Smooth muscle cell (in vitro differentiated cells): ENCODE data around the gene NET1. TPM values are rescaled to one million over a fixed set of nuclear protein-coding genes. Genes with fewer than 3 reads are reported as not detected.

Source experiments
- DNase-seq: peaks from one replicate; lab custom pipeline; 2025; ENCODE audit not compliant: unreplicated experiment; lab: John Stamatoyannopoulos, UW
- H2AFZ ChIP-seq: fragments of 200-600 bp; sonication (generic); 2 replicates; pipeline ENCODE4 v1.6.0; 2016; ENCODE audit warnings: antibody characterized with exemption, low read depth, mild to moderate bottlenecking
- H3F3A ChIP-seq: fragments of 200-600 bp; sonication (generic); 2 replicates; pipeline ENCODE4 v1.6.0; 2017; ENCODE audit warnings: antibody characterized with exemption, low read depth
- H3K27ac ChIP-seq: fragments of 200-600 bp; sonication (generic); 2 replicates; pipeline ENCODE4 v1.5.1; 2016; ENCODE audit warnings: low read depth, mild to moderate bottlenecking
- H3K27me3 ChIP-seq: fragments of 200-600 bp; sonication (generic); 2 replicates; pipeline ENCODE4 v1.6.1; 2016; ENCODE audit warnings: low read depth, mild to moderate bottlenecking
- H3K36me3 ChIP-seq: fragments of 200-600 bp; sonication (generic); 2 replicates; pipeline ENCODE4 v1.5.1; 2016; ENCODE audit warnings: low read depth
- H3K4me1 ChIP-seq: fragments of 200-600 bp; sonication (generic); 2 replicates; pipeline ENCODE4 v1.5.1; 2016; ENCODE audit warnings: low read depth
- H3K4me2 ChIP-seq: fragments of 200-600 bp; sonication (generic); 2 replicates; pipeline ENCODE4 v1.6.0; 2016; ENCODE audit warnings: mild to moderate bottlenecking
- H3K4me3 ChIP-seq: fragments of 200-600 bp; sonication (generic); 2 replicates; pipeline ENCODE4 v1.5.1; 2016; ENCODE audit warnings: mild to moderate bottlenecking
- H3K79me2 ChIP-seq: fragments of 200-600 bp; sonication (generic); 2 replicates; pipeline ENCODE4 v1.6.0; 2016; ENCODE audit warnings: low read depth, mild to moderate bottlenecking
- H3K9ac ChIP-seq: fragments of 200-600 bp; sonication (generic); 2 replicates; pipeline ENCODE4 v1.6.0; 2016; ENCODE audit warnings: low read depth
- H3K9me3 ChIP-seq: fragments of 200-600 bp; sonication (generic); replicated peaks from 2 replicates; pipeline ENCODE4 v1.5.1; 2016; ENCODE audit warnings: low read depth
- H4K20me1 ChIP-seq: fragments of 200-600 bp; sonication (generic); 2 replicates; pipeline ENCODE4 v1.6.0; 2016; ENCODE audit warnings: low read depth
- CTCF ChIP-seq: fragments of 200-600 bp; sonication (generic); IDR thresholded peaks from 2 replicates; pipeline ENCODE4 v1.5.1; 2017; ENCODE audit warnings: borderline replicate concordance, mild to moderate bottlenecking, antibody characterized with exemption; ENCODE audit not compliant: insufficient read depth, poor library complexity, severe bottlenecking
- WGBS: methylation state at CpG from one replicate; pipeline ENCODE4 v1.1.7; 2016; ENCODE audit warnings: low lambda C conversion rate; 5-methylcytosine and 5-hydroxymethylcytosine counted together
- polyA plus RNA-seq: library from polyadenylated mRNA; unstranded; fragments of >200 nt; fragmentation: Nextera tagmentation; extraction: Ambion mirVana; gene quantifications from 2 replicates; pipeline ENCODE4 v1.2.1, GENCODE V29; 2016
- total RNA-seq: library from RNA; depleted of rRNA; stranded (reverse); fragments of >200 nt; gene quantifications from 2 replicates; pipeline ENCODE4 v1.2.3, GENCODE V29; 2014

The NET1 gene
- total and polyA plus RNA-seq, 2 experiments from 2014 or later = 49.5 to 123 TPM

- WGBS = 97% methylated on average over 13 of the region's 13 CpGs
- Histone ChIP-seq H3K4me1 (no peaks in the 10 kb centered on the region), H3K36me3 (no peaks in the 10 kb centered on the region), H3K4me3 (no peak overlapping the region), H3K79me2 (no peaks in the 10 kb centered on the region), H3K9me3 (no peaks in the 10 kb centered on the region), H2AFZ (no peak overlapping the region), H3K4me2 (no peak overlapping the region), H3K27ac (no peak overlapping the region), H3K27me3 (no peaks in the 10 kb centered on the region), H3F3A (no peaks in the 10 kb centered on the region), H4K20me1 (no peaks in the 10 kb centered on the region), H3K9ac (no peak overlapping the region)
- no peak for DNase-seq
- no peak for TF ChIP-seq CTCF
These were observed 80.7 kb downstream of the NET1 start for GRCh38 chr10:5492929-5493576.

- H3K27ac ChIP-seq = no peak overlapping the region
- H2AFZ ChIP-seq = no peak overlapping the region
These were observed 81.3 kb downstream of the NET1 start for GRCh38 chr10:5493691-5494090.

GRCh38 chr10:5494611-5495010 is 82.3 kb downstream of the NET1 start:
- no peaks in the 10 kb centered on the region for H3K27me3 ChIP-seq
- no peaks in the 10 kb centered on the region for H3K79me2 ChIP-seq
- H3K4me2 ChIP-seq = no peak overlapping the region
- H4K20me1 ChIP-seq = no peaks in the 10 kb centered on the region
- no peaks in the 10 kb centered on the region for H3F3A ChIP-seq
- H3K4me1 ChIP-seq = no peaks in the 10 kb centered on the region
- H3K4me3 ChIP-seq = no peak overlapping the region
- no peak overlapping the region for H3K9ac ChIP-seq
- 91% methylated on average over 8 of the region's 8 CpGs for WGBS
- no peak overlapping the region for H3K27ac ChIP-seq
- TF ChIP-seq CTCF = no peak
- no peak for DNase-seq
- no peak overlapping the region for H2AFZ ChIP-seq
- no peaks in the 10 kb centered on the region for H3K9me3 ChIP-seq
- no peaks in the 10 kb centered on the region for H3K36me3 ChIP-seq

More at GRCh38 chr10:5493691-5494090, 81.3 kb downstream of the NET1 start:
- Histone ChIP-seq H3K36me3 (no peaks in the 10 kb centered on the region), H3K4me1 (no peaks in the 10 kb centered on the region), H3K27me3 (no peaks in the 10 kb centered on the region), H3K79me2 (no peaks in the 10 kb centered on the region), H3K9me3 (no peaks in the 10 kb centered on the region), H4K20me1 (no peaks in the 10 kb centered on the region), H3K4me3 (no peak overlapping the region), H3K4me2 (no peak overlapping the region), H3K9ac (no peak overlapping the region), H3F3A (no peaks in the 10 kb centered on the region)
- DNase-seq = no peak
- WGBS = 80% methylated on average over 3 of the region's 3 CpGs
- no peak for TF ChIP-seq CTCF
